ENCODE data around the gene STPG3.

GRCh38 chr9:137202966-137203365 is 48.1 kb upstream of the STPG3 start:
- no peak for TF ChIP-seq POLR2AphosphoS5 (IDR thresholded peaks at IDR 0.05; ENCODE audit: low read depth, low read length)
- TF ChIP-seq EZH2 (IDR thresholded peaks at IDR 0.05; ENCODE audit: low read depth, low read length, severe bottlenecking) = no peak
- TF ChIP-seq SIN3A (conservative IDR thresholded peaks at IDR 0.05 in 1 of 2, IDR thresholded peaks at IDR 0.05 in 1 of 2; ENCODE audit: low read depth in 1 of 2, low read length in 2 of 2) = no peak
- TF ChIP-seq CTCF (IDR thresholded peaks at IDR 0.05; ENCODE audit: control extremely low read depth in 1 of 3, insufficient read depth in 1 of 3, low read depth in 1 of 3, low read length in 3 of 3) = no peak
- TF ChIP-seq MAX (IDR thresholded peaks at IDR 0.05) = no peak
- no peak for TF ChIP-seq TAF1 (IDR thresholded peaks at IDR 0.05; ENCODE audit: low read depth, low read length)
- no peak for TF ChIP-seq HDAC2 (IDR thresholded peaks at IDR 0.05; ENCODE audit: borderline replicate concordance in 1 of 2, low read depth in 2 of 2, low read length in 2 of 2)
- no peak for TF ChIP-seq POLR2A (IDR thresholded peaks at IDR 0.05; ENCODE audit: control extremely low read depth in 1 of 2, low read depth in 2 of 2, low read length in 2 of 2)
- TF ChIP-seq CTBP2 (IDR thresholded peaks at IDR 0.05; ENCODE audit: borderline replicate concordance, insufficient read depth, insufficient read length, low read length) = no peak
- no peak for TF ChIP-seq TBP (IDR thresholded peaks at IDR 0.05; ENCODE audit: low read depth, low read length)
- TF ChIP-seq TCF12 (IDR thresholded peaks at IDR 0.05; ENCODE audit: low read depth, low read length) = no peak
- TF ChIP-seq JUND (IDR thresholded peaks at IDR 0.05; ENCODE audit: low read length) = no peak

All from H1 (cell line).